HepG2 (cell line): ENCODE data around the gene ATN1. TPM values are rescaled to one million over a fixed set of nuclear protein-coding genes. Genes with fewer than 3 reads are reported as not detected.

Experiments used
- CBFB ChIP-seq: sonication (generic); formaldehyde crosslinking; IDR thresholded peaks from 2 replicates; pipeline ENCODE4 v1.4.0; 2020; ENCODE audit warnings: missing genetic modification reagents
- HNRNPL ChIP-seq: fragments of 200-400 bp; formaldehyde crosslinking; IDR thresholded peaks from 2 replicates; pipeline ENCODE4 v1.6.1; 2017; ENCODE audit warnings: mild to moderate bottlenecking, low read depth, low read length
- KDM2A ChIP-seq: sonication (generic); formaldehyde crosslinking; IDR thresholded peaks from 2 replicates; pipeline ENCODE4 v1.4.0; 2020; ENCODE audit warnings: low read depth, missing genetic modification reagents, borderline replicate concordance
- KLF12 ChIP-seq: sonication (generic); formaldehyde crosslinking; IDR thresholded peaks from 2 replicates; pipeline ENCODE4 v1.4.0; 2020; ENCODE audit warnings: missing genetic modification reagents, borderline replicate concordance
- MYNN ChIP-seq: sonication (generic); formaldehyde crosslinking; IDR thresholded peaks from 2 replicates; pipeline ENCODE4 v1.4.0; 2020; ENCODE audit warnings: mild to moderate bottlenecking, low read depth, missing genetic modification reagents
- NR2F6 ChIP-seq, 2 experiments: IDR thresholded peaks; 2 replicates each; pipeline ENCODE4 v1.6.1; 2016; ENCODE audit warnings: antibody characterized with exemption in 1 of 2, mild to moderate bottlenecking in 1 of 2
- RARA ChIP-seq: IDR thresholded peaks from 2 replicates; pipeline ENCODE4 v1.6.1; 2016; ENCODE audit warnings: missing genetic modification reagents, missing compliant biosample characterization
- SIX4 ChIP-seq: sonication (generic); formaldehyde crosslinking; IDR thresholded peaks from 2 replicates; pipeline ENCODE4 v1.4.0; 2020; ENCODE audit warnings: missing genetic modification reagents
- TOE1 ChIP-seq: sonication (generic); formaldehyde crosslinking; IDR thresholded peaks from 2 replicates; pipeline ENCODE4 v1.4.0; 2020; ENCODE audit warnings: mild to moderate bottlenecking, missing genetic modification reagents
- ZBTB34 ChIP-seq: sonication (generic); formaldehyde crosslinking; IDR thresholded peaks from 2 replicates; pipeline ENCODE4 v1.8.0; 2022; ENCODE audit warnings: mild to moderate bottlenecking, missing genetic modification reagents
- ZNF121 ChIP-seq: sonication (generic); formaldehyde crosslinking; IDR thresholded peaks from 2 replicates; pipeline ENCODE4 v1.5.0; 2020; ENCODE audit warnings: mild to moderate bottlenecking, missing genetic modification reagents
- ZNF235 ChIP-seq: sonication (generic); formaldehyde crosslinking; IDR thresholded peaks from 2 replicates; pipeline ENCODE4 v1.8.1; 2023; ENCODE audit warnings: mild to moderate bottlenecking, missing genetic modification reagents, borderline replicate concordance
- ZNF430 ChIP-seq: sonication (generic); formaldehyde crosslinking; IDR thresholded peaks from 2 replicates; pipeline ENCODE4 v1.9.0; 2021; ENCODE audit warnings: mild to moderate bottlenecking, missing genetic modification reagents
- ZNF574 ChIP-seq: sonication (generic); formaldehyde crosslinking; IDR thresholded peaks from 2 replicates; pipeline ENCODE4 v1.4.0; 2020; ENCODE audit warnings: missing genetic modification reagents
- ZNF747 ChIP-seq: sonication (generic); formaldehyde crosslinking; IDR thresholded peaks from 2 replicates; pipeline ENCODE4 v1.8.1; 2023; ENCODE audit warnings: missing genetic modification reagents, mild to moderate bottlenecking, borderline replicate concordance
- ZNF841 ChIP-seq: sonication (generic); formaldehyde crosslinking; IDR thresholded peaks from 2 replicates; pipeline ENCODE4 v1.8.1; 2023; ENCODE audit warnings: missing genetic modification reagents, borderline replicate concordance
- polyA plus RNA-seq, 8 experiments: library from polyadenylated mRNA; depleted of rRNA in 3 of 8; stranded (reverse) in 7 of 8; unstranded in 1 of 8; fragments of >200 nt; fragmentation: Illumina TruSeq in 4 of 8; extraction: Trizol in 4 of 8; gene quantifications; 2 replicates each; pipeline versions ENCODE4 v1.2.1 to v1.2.3, GENCODE V29; 2011 to 2016; ENCODE audit warnings: low read depth in 4 of 8, missing spikeins in 1 of 8, mixed read lengths in 1 of 8; ENCODE audit not compliant: insufficient read depth in 1 of 8
- total RNA-seq, 5 experiments: library from RNA; depleted of rRNA; stranded (reverse); fragments of >200 nt; fragmentation: Illumina TruSeq; extraction: Trizol; gene quantifications; 2 replicates each; pipeline ENCODE4 v1.2.3, GENCODE V29; 2016; ENCODE audit warnings: low read depth in 1 of 5
- TF ChIP-seq, protein P1 (sequence below): sonication (generic); formaldehyde crosslinking; IDR thresholded peaks from 2 replicates; pipeline ENCODE4; 2020; ENCODE audit warnings: missing genetic modification reagents, mild to moderate bottlenecking, borderline replicate concordance
- TF ChIP-seq, protein P2 (sequence below): sonication (generic); formaldehyde crosslinking; IDR thresholded peaks from 2 replicates; pipeline ENCODE4 v1.4.0; 2020; ENCODE audit warnings: missing genetic modification reagents, borderline replicate concordance
- TF ChIP-seq, protein P3 (sequence below): sonication (generic); formaldehyde crosslinking; IDR thresholded peaks from 2 replicates; pipeline ENCODE4 v1.8.1; 2023; ENCODE audit warnings: missing genetic modification reagents, mild to moderate bottlenecking, borderline replicate concordance

Gene ATN1
- total and polyA plus RNA-seq, 2 of the 13 experiments (the other 11 are each of a cell fraction or from before 2014, with no cell fraction given): 2.1 to 8.6 TPM

- TF ChIP-seq ZNF574: peak; percentile 51; the same call in 1 of the 2 replicates
- no peak for TF ChIP-seq SIX4
- no peak for TF ChIP-seq ZNF121 (CRISPR knock-in tag)
- 0 out of 2 replicates have a peak, but pooled peaks have one; percentile 17 for TF ChIP-seq RARA
- TF ChIP-seq HNRNPL: 0 out of 2 replicates have a peak, but pooled peaks have one; percentile 26
- no peak for TF ChIP-seq ZBTB34 (CRISPR knock-in tag)
- no peak for TF ChIP-seq MYNN (CRISPR knock-in tag)
- no peak for TF ChIP-seq ZNF841 (CRISPR knock-in tag)
- TF ChIP-seq ZNF235 (CRISPR knock-in tag): no peak
- TF ChIP-seq CBFB (CRISPR knock-in tag): no peak
- TF ChIP-seq NR2F6 (IDR thresholded peaks at IDR 0.05): no peak
- TF ChIP-seq NR2F6 (CRISPR knock-in tag; IDR thresholded peaks at IDR 0.05): no peak; the same call in 1 of the 2 replicates
- no peak for TF ChIP-seq ZNF430 (CRISPR knock-in tag)
- TF ChIP-seq TOE1 (CRISPR knock-in tag): no peak
- 0 out of 2 replicates have a peak, but pooled peaks have one; percentile 66 for TF ChIP-seq KLF12 (CRISPR knock-in tag)
- peak; percentile 61; the same call in 1 of the 2 replicates for TF ChIP-seq KDM2A (CRISPR knock-in tag)
- TF ChIP-seq, protein P1, sequence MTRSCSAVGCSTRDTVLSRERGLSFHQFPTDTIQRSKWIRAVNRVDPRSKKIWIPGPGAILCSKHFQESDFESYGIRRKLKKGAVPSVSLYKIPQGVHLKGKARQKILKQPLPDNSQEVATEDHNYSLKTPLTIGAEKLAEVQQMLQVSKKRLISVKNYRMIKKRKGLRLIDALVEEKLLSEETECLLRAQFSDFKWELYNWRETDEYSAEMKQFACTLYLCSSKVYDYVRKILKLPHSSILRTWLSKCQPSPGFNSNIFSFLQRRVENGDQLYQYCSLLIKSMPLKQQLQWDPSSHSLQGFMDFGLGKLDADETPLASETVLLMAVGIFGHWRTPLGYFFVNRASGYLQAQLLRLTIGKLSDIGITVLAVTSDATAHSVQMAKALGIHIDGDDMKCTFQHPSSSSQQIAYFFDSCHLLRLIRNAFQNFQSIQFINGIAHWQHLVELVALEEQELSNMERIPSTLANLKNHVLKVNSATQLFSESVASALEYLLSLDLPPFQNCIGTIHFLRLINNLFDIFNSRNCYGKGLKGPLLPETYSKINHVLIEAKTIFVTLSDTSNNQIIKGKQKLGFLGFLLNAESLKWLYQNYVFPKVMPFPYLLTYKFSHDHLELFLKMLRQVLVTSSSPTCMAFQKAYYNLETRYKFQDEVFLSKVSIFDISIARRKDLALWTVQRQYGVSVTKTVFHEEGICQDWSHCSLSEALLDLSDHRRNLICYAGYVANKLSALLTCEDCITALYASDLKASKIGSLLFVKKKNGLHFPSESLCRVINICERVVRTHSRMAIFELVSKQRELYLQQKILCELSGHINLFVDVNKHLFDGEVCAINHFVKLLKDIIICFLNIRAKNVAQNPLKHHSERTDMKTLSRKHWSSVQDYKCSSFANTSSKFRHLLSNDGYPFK (CRISPR knock-in tag): no peak
- TF ChIP-seq, protein P2, sequence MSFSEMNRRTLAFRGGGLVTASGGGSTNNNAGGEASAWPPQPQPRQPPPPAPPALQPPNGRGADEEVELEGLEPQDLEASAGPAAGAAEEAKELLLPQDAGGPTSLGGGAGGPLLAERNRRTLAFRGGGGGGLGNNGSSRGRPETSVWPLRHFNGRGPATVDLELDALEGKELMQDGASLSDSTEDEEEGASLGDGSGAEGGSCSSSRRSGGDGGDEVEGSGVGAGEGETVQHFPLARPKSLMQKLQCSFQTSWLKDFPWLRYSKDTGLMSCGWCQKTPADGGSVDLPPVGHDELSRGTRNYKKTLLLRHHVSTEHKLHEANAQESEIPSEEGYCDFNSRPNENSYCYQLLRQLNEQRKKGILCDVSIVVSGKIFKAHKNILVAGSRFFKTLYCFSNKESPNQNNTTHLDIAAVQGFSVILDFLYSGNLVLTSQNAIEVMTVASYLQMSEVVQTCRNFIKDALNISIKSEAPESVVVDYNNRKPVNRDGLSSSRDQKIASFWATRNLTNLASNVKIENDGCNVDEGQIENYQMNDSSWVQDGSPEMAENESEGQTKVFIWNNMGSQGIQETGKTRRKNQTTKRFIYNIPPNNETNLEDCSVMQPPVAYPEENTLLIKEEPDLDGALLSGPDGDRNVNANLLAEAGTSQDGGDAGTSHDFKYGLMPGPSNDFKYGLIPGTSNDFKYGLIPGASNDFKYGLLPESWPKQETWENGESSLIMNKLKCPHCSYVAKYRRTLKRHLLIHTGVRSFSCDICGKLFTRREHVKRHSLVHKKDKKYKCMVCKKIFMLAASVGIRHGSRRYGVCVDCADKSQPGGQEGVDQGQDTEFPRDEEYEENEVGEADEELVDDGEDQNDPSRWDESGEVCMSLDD (CRISPR knock-in tag): 0 out of 2 replicates have a peak, but pooled peaks have one; percentile 31
- TF ChIP-seq, protein P3, sequence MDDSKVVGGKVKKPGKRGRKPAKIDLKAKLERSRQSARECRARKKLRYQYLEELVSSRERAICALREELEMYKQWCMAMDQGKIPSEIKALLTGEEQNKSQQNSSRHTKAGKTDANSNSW (CRISPR knock-in tag): no peak
- TF ChIP-seq ZNF747: no peak
These were observed 37.4 kb downstream of the ATN1 start (continued) for GRCh38 chr12:6965026-6965661.
